NCI-H446 treated with DMSO at 0.1 percent for 48 hours (cell line): ENCODE data around the gene RBBP4.
"Not testable (repeated sequence)": the region's sequence is repeated elsewhere in the genome, so short reads cannot be mapped to it uniquely, and the experiment has no call there.

ENCODE experiments used
- DNase-seq: peaks from one replicate; lab custom pipeline; 2025; lab: John Stamatoyannopoulos, UW

Gene RBBP4

GRCh38 chr1:32693455-32694174, 42.6 kb downstream of the RBBP4 start:
- no peak for DNase-seq

- DNase-seq: no peak
These were observed 44.3 kb downstream of the RBBP4 start for GRCh38 chr1:32695098-32695904.

DNA sequence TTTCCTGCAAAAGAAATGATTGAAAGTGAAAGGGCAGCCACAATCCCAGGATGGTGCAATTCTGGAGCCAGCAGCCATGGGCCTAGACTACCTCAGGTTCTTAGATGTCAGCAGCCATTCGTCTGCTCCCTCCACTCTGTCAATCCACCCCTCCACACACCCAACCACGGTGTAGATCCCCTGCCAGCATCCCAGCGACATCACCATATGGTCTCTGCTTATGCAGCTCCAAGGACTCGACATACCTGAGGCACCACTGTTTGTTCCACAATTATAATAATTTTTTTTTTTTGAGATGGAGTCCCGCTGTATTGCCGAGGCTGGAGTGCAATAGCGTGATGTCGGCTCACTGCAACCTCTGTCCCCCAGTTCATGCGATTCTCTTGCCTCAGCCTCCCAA, 45.0 kb downstream of the RBBP4 start:
- DNase-seq: no peak

DNA sequence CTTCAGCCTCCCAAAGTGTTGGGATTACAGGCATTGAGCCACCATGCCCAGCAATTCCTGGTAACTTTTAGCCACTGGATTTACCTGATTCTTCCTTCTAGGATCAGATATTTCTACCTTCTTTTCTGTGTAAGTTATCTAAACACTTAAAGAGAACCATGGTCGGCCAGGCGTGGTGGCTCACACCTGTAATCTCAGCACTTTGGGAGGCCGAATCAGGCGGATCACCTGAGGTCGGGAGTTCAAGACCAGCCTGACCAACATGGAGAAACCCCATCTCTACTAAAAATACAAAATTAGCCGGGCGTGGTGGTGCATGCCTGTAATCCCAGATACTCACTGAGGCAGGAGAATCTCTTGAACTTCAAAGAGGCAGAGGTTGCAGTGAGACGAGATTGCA, 46.0 kb downstream of the RBBP4 start:
- DNase-seq: not testable (repeated sequence)

DNA sequence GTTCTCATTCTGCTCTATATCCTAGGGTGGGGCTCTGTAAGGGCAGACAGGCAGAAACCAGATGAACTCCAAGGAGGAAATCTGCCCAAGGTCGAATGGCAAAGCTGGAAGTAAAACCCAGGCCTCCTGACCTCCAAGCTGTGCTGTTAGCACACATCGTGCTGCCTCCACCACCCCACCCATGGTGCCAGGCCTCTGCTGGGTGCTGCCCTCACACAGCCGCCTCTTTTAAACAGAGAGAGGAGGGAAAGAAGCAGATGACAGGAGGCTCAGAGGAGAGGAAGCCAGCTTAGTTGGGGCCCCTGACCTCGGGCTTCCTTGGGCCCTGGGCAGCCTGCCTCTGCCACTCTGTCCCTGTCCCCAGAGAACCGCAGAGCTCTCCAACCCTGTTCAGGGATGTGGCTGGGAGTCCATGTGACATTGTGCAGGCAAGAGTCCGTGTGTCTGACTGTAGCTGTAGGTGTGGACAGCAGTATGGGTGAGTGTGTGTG, 50.5 kb downstream of the RBBP4 start:
- no peak for DNase-seq

- peak; percentile 66 for DNase-seq
These were observed 51.1 kb downstream of the RBBP4 start for GRCh38 chr1:32701951-32702598.

DNA sequence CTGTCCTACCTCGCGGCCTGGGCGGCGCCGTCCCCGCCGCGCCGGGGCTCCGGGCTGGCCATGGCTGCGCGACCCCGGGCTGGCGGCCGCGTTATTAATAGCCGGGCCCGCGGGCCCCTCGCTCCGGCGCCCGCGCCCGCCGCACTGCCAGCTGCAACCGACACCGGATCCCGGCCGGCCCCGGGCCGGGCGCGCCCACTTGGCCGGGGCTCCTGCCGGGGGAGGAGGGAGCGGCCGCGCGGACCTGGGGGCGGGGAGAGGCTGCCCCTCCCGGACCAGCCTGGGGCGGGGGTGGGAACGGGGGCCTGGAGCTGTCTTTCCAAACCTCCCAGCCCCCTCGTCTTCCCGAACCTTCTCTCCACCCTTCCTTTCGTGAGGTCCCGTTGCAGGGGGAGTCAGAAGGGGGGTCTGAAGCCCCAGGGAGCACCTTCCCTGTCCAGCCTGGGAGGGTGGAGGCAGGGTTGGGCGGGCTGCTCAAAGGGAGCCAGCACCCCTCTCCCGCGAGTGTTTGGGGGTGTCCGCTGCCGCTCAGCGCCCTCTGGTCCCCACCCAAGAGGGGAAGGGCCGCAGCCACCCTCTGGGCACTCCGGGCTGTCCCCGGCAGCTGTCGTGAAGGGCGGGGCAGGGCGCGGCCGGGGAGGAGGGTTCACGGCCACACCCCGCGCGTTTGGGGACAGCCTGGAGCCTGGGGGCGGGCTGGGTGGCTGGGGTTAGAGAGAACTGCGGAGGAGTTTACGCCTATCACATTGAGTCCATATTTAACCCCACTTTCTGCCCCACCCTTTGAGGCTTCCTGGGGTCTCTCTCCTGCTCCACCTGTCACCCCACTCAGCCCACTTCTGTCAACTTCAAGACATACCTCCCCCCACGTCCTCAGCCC, 51.8 kb downstream of the RBBP4 start, which contains the start of gene SYNC:
Gene SYNC (minus strand): TSS at position 172 of the 880 bp plus-strand sequence. CDS start 110 bp downstream, at position 62.
- no peak for DNase-seq

GRCh38 chr1:32703479-32704291, 52.7 kb downstream of the RBBP4 start:
- no peak for DNase-seq

- DNase-seq: peak; percentile 28
These were observed 54.5 kb downstream of the RBBP4 start for GRCh38 chr1:32705516-32705915.

DNA sequence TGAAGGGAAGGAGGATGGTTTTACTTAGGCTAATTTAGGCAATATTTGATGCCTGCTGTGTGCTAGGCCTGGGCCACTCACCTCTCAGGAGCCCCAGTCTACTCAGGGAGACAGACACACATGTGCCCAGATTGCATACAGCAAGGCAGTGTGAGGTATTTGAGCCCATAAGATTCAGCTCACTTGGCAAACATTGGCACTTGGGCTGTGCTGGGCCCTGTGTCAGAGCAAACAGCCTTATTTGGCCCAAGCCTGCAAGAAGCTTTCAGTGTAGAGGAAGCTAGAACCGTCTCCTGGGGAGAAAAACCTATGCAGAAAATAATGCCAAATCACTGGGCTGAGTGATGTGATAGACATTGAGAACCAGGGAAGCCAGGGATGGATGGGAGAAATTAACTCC, 55.5 kb downstream of the RBBP4 start:
- peak; percentile 49 for DNase-seq

DNA sequence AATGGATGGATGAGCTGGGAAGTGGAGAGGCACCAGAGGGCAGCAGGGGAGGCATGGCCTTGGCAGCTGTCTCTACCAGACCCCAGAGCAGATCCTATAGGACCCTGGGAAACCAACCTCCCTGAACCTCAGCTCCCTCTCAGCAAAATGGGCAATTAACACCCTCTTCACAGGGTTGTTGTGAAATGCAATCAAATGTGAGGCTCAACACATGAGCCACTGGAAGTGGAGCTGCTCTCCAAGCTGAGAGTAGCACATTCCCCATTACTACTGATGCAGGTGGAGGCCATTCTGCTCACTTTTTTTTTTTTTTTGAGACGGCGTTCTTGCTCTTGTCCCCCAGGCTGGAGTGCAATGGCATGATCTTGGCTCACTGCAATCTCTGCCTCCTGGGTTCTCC, 58.1 kb downstream of the RBBP4 start:
- DNase-seq: no peak

- no peak for DNase-seq
These were observed 58.5 kb downstream of the RBBP4 start for GRCh38 chr1:32709476-32709875.

DNA sequence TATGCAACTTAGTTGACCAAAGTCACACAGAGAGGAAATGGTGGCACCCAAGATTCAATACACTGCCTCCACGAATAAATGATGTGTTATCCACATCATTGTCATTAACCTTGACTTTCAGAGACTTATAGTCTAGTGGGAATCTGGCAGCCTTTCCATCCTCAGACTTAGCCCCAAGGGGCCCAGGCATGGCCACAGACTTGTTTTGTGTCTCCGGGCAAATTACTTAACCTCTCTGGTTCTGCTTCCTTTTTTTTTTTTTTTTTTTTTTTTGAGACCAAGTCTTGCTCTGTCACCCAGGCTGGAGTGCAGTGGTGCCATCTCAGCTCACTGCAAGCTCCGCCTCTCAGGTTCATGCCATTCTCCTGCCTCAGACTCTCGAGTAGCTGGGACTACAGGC, 60.2 kb downstream of the RBBP4 start:
- DNase-seq: not testable (repeated sequence)

DNA sequence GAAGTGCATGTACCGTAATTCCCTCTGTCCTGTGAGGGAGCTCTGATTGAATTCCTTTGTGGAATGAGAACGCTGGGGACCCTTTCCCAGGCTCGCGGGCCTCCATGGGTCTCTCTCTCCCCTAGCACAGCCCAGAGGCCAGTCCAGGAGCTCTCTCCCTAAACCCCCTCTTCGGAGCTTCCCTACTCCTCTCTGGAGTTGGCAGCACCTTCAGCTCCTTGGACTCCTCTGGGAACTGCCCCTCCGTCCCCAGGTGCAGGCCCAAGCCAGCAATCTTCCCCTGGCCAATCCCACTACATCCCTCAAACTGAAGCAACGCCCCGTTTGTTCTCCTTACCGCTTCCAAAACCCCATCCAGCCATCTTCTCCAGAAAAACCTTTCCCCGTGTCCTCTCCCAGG, 62.1 kb downstream of the RBBP4 start:
- DNase-seq: no peak

GRCh38 chr1:32714277-32714676, 63.3 kb downstream of the RBBP4 start:
- no peak for DNase-seq

DNA sequence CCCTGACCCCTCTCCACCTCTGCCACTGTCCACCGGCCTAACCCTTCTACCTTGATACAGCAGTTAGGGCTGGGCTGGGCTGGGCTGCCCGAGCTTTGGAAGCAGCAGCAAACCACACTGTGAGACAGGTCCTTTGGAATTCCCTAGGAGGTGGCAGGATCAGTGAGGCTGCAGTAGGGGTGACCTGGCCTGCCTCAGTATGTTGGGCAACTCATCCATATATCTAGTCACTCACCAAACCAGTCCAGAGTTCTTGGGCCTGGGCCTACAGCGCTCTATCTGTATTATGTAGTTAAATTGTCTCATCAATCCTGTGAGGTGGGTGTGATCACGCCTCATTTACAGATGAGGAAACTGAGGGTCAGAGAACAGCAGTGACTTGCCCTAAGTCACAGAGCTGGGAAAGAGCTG, 64.9 kb downstream of the RBBP4 start:
- no peak for DNase-seq

DNA sequence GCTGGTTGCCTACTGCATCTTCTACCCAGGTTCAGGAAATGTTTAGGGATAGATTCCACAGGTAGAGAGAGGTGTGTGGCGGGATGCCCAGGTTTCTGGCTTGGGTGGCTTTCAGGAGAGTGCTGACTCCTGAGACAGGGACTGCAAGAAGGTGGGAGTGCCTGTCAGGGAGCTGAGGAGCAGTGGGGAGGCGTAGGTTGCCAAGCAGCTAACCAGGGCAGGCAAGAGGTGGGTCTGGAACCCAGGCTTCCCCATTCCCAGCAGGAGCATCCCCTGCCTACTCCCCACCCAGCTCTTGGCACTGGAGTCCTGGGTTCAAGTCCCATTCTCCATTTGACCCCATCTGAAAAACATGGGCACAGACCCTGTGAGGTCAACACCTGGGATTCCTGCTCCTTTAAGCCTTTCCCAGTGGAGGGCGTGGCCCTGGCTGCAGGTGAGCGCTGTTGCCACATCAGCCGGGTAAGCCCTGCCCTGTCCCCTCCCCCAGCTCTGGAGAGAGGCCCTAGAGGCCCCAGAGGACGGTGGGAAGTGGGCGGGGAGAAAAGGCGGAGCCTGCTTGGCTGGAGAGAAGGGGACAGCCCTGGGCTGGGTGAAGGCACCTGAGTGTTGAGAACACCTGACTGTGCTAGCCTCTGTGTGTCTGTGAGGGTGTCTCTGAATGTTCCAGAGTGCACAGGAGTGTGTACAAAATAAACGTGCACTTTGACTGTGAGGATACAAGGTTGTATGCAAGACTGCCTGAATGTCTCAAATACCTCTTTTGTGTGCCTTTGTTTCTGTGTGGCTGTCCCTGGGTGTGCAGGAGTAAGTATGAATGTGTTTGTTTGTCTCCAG, 65.5 kb downstream of the RBBP4 start:
- DNase-seq: no peak

GRCh38 chr1:32717503-32717902, 66.5 kb downstream of the RBBP4 start:
- no peak for DNase-seq

DNA sequence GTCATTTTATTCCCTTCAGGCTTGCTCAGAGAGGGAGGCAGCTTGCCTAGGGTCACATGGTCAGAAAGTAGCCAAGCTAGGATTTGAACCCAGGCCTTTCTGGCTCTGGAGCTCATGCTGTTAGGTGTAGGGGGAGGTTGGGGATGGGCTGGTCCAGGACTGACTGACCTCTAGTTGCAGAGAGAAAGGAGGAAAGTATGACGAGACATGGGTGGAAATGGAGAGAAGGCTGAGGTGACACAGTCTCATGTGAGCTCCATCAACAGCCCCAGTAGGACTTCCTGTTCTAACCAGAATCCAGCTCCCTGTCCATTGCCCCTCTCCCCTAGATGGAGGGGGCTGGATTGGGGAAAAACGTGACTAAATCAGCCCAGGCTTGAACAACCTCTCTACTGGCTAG, 67.0 kb downstream of the RBBP4 start:
- no peak for DNase-seq

DNA sequence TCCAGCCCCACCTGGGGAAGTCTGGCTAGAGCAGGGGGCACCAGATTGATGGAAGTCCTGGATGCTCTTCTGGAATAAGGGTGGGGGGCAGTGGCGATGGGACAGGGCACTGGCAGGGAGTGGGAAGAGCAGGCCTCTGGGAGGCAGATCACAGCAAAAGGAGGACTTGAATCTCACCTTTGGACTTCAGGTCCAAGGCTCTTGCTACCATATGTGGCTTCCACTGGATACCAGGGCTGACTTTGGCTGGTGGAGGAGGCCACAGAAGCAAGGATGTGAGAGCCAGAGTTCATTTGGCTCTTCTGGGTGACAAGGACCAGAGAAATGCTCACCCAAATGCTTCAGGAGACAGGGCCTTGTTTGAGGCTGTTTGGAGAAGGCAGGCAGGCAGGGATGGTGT, 67.5 kb downstream of the RBBP4 start:
- no peak for DNase-seq
